Measurements from ENCODE around the gene ARL14EP. TPM values are rescaled to one million over a fixed set of nuclear protein-coding genes. Genes with fewer than 3 reads are reported as not detected.

ARL14EP gene
- total and polyA plus RNA-seq, 2 of the 8 experiments (the other 6 are each of a cell fraction or from before 2014, with no cell fraction given): 14.3 to 29.6 TPM

- WGBS, 2 experiments (ENCODE audit: extremely low coverage in 1 of 2, insufficient coverage in 1 of 2, insufficient read length in 1 of 2, insufficient replicate concordance in 2 of 2, low coverage in 1 of 2, low lambda C conversion rate in 2 of 2, missing lambda C conversion rate in 1 of 2): 48% methylated on average over 2 of the region's 2 CpGs; no CpG with 5 or more reads in 1 of the 2 experiments
- Histone ChIP-seq H2BK12ac (ENCODE audit: low read depth, low read length) (no peak overlapping the region), H4K91ac (replicated peaks; ENCODE audit: insufficient read length, low read length) (no peak overlapping the region), H3K4me2 (ENCODE audit: insufficient read depth in 1 of 2, low read depth in 2 of 2, low read length in 2 of 2) (no peak overlapping the region), H3K56ac (replicated peaks; ENCODE audit: insufficient read length, low read depth, low read length) (no peak overlapping the region), H2BK20ac (ENCODE audit: low read length) (no peak overlapping the region), H4K8ac (ENCODE audit: extremely low read depth, insufficient read depth, low read length) (no peak overlapping the region), H2AK5ac (ENCODE audit: low read depth, low read length) (no peak overlapping the region), H3K4me3 (ENCODE audit: extremely low read depth in 1 of 4, insufficient read depth in 2 of 4, low read depth in 3 of 4, low read length in 4 of 4) (no peak overlapping the region), H3K36me3 (ENCODE audit: control insufficient read depth in 2 of 4, insufficient read depth in 4 of 4, low read length in 3 of 4) (no peaks in the 10 kb centered on the region), H3K23ac (ENCODE audit: insufficient read length) (no peak overlapping the region), H3K79me1 (ENCODE audit: low read depth, low read length) (no peaks in the 10 kb centered on the region), H2AFZ (ENCODE audit: low read length) (no peak overlapping the region), H3K9me3 (ENCODE audit: insufficient read depth in 2 of 2, low read depth in 1 of 2, low read length in 1 of 2) (peaks cover 0 to 3% of the 10 kb centered on the region in 2 experiments; a peak in 1 of 4 replicates), H4K5ac (ENCODE audit: insufficient read length, low read depth, low read length) (no peak overlapping the region), H3K23me2 (ENCODE audit: low read depth, low read length) (no peaks in the 10 kb centered on the region), H3K9ac (replicated peaks in 1 of 4; ENCODE audit: extremely low read depth in 1 of 4, low read depth in 3 of 4, low read length in 3 of 4) (no peak overlapping the region), H3K79me2 (ENCODE audit: control insufficient read depth in 1 of 2, insufficient read depth in 2 of 2, low read length in 2 of 2) (no peaks in the 10 kb centered on the region), H3K14ac (ENCODE audit: insufficient read length) (no peak overlapping the region), H3K4ac (replicated peaks; ENCODE audit: insufficient read length, low read depth, low read length) (no peak overlapping the region), H2BK15ac (ENCODE audit: low read length) (no peak overlapping the region), H2BK120ac (replicated peaks; ENCODE audit: low read depth, low read length) (no peak overlapping the region), H3K18ac (ENCODE audit: extremely low read depth, low read length) (no peak overlapping the region), H3K4me1 (replicated peaks in 1 of 4; ENCODE audit: control insufficient read depth in 3 of 4, insufficient read depth in 4 of 4, low read length in 3 of 4) (no peaks in the 10 kb centered on the region), H4K20me1 (replicated peaks in 1 of 2; ENCODE audit: control insufficient read depth in 1 of 2, insufficient read depth in 2 of 2, low read length in 2 of 2) (no peaks in the 10 kb centered on the region), H3K27me3 (replicated peaks in 1 of 4; ENCODE audit: control insufficient read depth in 3 of 4, extremely low read depth in 1 of 4, insufficient read depth in 3 of 4, low read length in 3 of 4) (no peaks in the 10 kb centered on the region), H3K27ac (ENCODE audit: low read depth, low read length) (no peak overlapping the region), H2BK5ac (ENCODE audit: low read depth, low read length) (no peak overlapping the region)
- TF ChIP-seq MAFK (IDR thresholded peaks at IDR 0.05; ENCODE audit: low read depth, low read length): no peak
- TF ChIP-seq CHD2 (IDR thresholded peaks at IDR 0.05; ENCODE audit: low read length): no peak
- TF ChIP-seq SIX5 (IDR thresholded peaks at IDR 0.05; ENCODE audit: low read depth, low read length): no peak
- no peak for TF ChIP-seq EZH2 (IDR thresholded peaks at IDR 0.05; ENCODE audit: low read depth, low read length, severe bottlenecking)
- no peak for TF ChIP-seq EP300 (IDR thresholded peaks at IDR 0.05; ENCODE audit: borderline replicate concordance in 1 of 2, low read depth in 2 of 2, low read length in 2 of 2)
- no peak for TF ChIP-seq TEAD4 (IDR thresholded peaks at IDR 0.05; ENCODE audit: low read depth, low read length)
- TF ChIP-seq GABPA (IDR thresholded peaks at IDR 0.05; ENCODE audit: borderline replicate concordance, insufficient read depth, low read length): no peak
- TF ChIP-seq POLR2A (IDR thresholded peaks at IDR 0.05; ENCODE audit: control extremely low read depth in 1 of 2, low read depth in 2 of 2, low read length in 2 of 2): no peak
- no peak for TF ChIP-seq CTBP2 (IDR thresholded peaks at IDR 0.05; ENCODE audit: borderline replicate concordance, insufficient read depth, insufficient read length, low read length)
- TF ChIP-seq JUN (IDR thresholded peaks at IDR 0.05; ENCODE audit: low read depth, low read length): no peak
- TF ChIP-seq SIN3A (conservative IDR thresholded peaks at IDR 0.05 in 1 of 2, IDR thresholded peaks at IDR 0.05 in 1 of 2; ENCODE audit: low read depth in 1 of 2, low read length in 2 of 2): no peak
- TF ChIP-seq SP4 (IDR thresholded peaks at IDR 0.05; ENCODE audit: low read length): no peak
- TF ChIP-seq TAF7 (optimal IDR thresholded peaks at IDR 0.05; ENCODE audit: borderline replicate concordance, low read depth, low read length): no peak
- TF ChIP-seq POLR2AphosphoS5 (IDR thresholded peaks at IDR 0.05; ENCODE audit: low read depth, low read length): no peak
- TF ChIP-seq ATF3 (IDR thresholded peaks at IDR 0.05; ENCODE audit: insufficient read depth, low read depth, low read length): no peak
- DNase-seq (ENCODE audit: low read depth in 1 of 2, low spot score in 2 of 2): no peak
- CTCF ChIA-PET (ENCODE audit: partially characterized antibody): no interaction called here
- POLR2A ChIA-PET (ENCODE audit: partially characterized antibody): no interaction called here
- FAIRE-seq: no peak
Observed at GRCh38 chr11:30311189-30311588, 11.7 kb upstream of the ARL14EP start.

Data from H1 (cell line).